ENCODE measurements around the gene HPSE.

The HPSE gene

DNA sequence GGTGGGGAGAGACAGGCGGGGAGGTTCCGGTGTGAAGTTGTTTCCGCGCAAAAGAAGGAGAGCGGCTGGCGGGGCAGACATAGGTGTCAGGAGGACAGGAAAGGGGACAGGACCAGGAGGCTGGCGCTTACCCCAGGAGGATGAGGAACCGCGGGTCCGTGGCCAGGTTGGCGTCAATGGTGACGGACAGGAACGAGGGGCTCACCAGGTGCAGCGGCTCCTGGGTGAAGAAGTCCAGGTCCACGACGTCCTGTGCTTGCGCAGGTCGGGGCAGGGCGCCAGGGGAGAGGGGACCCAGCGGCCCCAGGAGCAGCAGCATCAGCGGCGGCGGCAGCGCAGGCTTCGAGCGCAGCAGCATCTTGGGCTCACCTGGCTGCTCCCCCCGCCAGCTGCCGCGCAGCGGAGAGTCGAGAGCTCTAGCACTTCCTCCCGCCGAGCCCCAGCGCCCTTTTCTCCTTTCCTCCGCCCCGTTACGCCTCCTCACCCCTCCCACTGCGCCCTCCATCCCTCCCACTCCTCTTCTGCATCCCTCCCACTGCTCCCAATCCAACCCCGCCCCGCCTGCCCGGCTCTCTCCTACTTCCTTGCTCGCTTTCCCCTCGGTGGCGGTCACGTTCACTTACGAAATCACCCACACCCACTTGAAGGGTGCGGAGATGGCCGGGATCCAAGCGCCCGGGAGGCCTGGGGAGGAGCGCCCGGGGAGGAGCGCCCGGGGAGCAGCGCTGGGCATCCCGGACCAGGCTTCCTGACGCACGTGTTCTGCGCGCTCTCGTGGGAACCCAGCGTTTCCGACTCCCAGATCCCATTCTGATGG lies at the start of gene HPSE:
Gene HPSE, minus strand, starts transcription at position 424 of the 817 bp plus-strand sequence. Its CDS starts 66 bp downstream, at position 358.
- peak; percentile 14 for DNase-seq (ENCODE audit: low read depth)

DNA sequence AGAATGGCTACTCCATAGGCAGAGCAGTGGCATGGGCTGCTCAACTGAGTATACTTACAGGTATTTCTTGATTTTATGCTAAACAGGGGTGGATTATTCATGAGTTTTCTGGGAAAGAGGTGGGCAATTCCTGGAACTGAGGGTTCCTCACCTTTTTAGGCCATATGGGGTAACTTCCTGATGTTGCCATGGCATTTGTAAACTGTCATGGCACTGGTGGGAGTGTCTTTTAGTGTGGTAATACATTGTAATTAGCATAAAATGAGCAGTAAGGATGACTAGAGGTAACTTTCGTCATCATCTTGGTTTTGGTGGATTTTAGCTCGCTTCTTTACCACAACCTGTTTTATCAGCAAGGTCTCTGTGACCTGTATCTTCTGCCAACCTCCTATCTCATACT lies 48.2 kb upstream of the HPSE start:
- no peak for DNase-seq (ENCODE audit: low read depth)

DNA sequence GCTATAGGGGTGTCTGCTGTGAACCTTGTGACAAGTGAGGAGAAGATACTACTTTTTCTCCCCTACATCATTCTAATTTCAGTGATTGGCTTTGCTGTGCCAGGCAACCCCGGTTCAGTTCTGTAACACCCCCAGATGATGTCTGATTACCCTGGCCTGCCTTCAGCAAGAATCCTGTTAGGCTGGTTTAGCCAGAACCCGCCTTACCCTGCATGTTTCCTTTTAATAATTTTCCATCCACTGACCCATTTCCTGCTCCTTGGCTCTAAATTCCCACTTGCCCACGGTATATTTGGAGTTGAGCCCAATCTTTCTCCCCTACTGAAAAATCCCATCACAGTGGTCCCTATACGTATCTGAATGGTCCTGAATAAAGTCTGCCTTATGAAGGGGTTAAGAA lies 46.5 kb upstream of the HPSE start:
- no peak for DNase-seq (ENCODE audit: low read depth)

DNA sequence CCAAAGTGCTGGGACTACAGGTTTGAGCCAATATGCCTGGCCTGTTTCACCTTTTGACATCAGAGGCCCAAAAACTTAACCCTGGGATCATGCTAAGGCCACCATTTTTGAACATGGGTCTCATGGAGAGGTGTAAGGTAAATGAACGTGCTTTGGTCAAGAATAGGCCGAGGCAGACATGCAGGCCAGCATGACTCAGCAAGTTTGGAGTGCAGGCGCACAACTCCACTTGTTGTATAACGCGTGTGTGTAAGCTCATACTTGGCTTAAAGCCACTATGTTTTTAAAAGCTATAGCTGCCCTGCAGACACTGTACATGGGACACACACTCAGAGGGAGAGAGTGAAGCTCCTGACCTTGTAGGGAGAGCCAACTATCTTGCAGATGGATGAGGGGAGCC lies 43.8 kb upstream of the HPSE start:
- no peak for DNase-seq (ENCODE audit: low read depth)

DNA sequence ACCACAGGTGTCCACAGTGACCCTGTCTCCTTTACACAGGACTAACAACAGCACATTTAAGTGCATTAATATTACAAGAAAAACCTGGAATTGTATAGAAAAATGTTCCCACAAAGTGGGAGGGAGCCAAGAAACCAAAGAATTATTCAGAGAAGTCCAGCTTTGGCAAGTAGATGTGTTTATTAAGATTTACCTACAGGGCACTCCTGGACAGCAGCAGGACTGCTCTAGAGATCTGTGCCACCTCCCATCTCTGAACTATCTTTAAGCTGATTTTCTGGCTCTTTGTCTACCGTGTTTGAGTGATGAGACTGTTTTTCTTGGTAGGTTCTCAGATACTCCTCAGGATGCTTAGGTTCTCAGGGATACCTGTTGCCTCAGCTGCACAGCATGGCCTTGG lies 38.3 kb upstream of the HPSE start:
- no peak for DNase-seq (ENCODE audit: low read depth)

DNA sequence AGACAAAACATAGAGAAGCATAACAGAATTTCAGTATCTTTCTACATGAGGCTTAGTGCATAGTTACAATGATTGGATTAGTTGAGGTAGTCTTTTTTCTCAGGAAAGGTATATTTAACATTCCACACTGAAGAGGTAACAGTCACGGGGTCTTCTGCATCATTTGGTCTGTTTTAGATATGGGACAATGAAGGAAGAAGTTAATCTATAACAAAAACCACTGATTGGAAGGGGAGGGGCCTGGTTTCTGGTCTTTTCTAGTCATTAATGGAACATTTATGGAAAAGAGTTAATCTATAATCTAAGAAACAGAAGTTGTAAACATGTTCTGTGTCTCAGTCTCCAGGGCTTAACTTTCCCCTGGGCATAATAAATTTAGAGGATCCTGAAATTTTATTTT lies 37.3 kb upstream of the HPSE start:
- DNase-seq (ENCODE audit: low read depth) = no peak

DNA sequence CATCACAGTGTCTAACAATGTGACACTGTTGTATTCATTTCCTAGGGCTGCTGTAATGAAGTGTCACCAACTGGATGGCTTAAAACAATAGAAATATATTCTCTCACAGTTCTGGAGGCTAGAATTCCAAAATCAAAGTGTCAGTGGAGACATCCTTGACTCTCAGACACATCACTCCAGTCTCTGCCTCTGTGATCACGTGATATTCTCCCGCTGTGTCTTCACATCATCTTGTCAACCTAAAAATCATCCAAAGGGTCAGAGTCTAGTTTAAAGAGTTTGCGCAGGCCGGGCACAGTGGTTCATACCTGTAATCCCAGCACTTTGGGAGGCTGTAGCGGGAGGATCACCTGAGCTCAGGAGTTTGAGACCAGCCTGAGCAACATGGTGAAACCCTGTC lies 36.6 kb upstream of the HPSE start:
- DNase-seq (ENCODE audit: low read depth) = no peak

DNA sequence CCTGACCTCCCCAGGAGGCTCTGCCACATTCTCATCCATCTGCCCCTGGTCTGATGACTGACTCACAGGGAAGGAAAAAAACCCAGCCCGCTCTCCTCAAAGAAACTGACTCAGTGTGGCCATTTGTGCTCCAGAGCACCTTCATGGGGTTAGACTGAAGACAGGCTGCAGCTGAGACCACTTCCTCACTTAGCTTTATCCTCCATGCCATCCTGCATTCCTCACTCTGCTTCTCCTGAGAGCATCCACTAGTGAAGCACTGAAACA lies 35.9 kb upstream of the HPSE start:
- no peak for DNase-seq (ENCODE audit: low read depth)

DNA sequence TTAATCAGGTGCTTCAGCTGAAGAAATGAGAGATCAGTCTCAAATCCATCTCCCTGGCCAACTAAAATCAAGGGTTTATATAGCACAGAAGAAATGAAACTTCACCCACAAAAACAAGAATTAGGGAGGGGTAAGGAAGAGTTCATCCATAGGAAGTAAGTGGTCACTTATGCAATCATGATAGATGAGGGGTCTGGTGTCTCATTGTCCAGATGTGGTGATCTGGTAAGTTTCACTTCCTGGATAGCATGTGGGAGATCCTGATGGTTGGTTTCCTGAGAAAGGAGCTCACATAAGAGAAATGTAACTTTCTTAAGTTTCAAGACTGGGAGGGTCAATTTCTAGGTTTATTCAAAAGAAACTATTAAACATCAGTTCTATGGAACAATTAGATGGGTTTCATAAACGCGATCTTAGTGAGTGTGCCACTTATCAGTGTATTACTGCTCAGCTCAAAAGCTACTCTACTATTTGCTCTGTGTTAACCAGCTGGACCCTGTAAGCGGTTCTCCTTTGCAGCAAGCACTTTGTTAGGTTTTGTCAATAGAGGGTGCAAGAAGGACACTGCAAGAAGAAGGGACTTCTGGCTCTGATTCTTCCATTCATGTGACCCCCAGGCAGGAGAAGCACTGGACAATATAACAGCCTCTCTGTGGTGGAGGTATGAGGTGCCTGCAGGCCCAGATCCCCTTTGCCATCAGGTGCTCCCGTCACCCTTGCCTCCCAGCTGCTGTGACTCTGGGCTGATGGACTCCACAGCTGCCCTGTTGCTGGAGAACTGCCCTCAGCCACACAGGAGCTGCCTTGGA lies 35.4 kb upstream of the HPSE start:
- no peak for DNase-seq (ENCODE audit: low read depth)

DNA sequence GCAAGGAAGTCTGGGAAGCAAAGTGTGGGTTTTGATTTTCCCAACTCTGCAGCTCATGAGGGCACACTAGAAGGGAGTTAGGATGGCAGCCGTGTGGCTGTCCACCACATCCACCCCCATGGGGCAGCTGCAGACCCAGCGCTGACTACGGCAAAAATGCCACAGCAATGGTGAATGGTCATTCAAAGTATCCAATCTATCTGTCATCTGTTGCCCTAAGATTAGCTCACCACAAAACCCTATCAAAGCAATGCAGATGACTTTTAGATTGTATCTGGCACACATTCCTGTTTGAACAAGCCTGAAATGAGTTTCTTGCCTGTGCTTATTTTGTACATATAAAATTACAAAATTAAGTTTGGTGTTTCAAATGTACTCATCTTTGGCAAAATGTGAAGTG lies 29.7 kb upstream of the HPSE start:
- DNase-seq (ENCODE audit: low read depth) = no peak

DNA sequence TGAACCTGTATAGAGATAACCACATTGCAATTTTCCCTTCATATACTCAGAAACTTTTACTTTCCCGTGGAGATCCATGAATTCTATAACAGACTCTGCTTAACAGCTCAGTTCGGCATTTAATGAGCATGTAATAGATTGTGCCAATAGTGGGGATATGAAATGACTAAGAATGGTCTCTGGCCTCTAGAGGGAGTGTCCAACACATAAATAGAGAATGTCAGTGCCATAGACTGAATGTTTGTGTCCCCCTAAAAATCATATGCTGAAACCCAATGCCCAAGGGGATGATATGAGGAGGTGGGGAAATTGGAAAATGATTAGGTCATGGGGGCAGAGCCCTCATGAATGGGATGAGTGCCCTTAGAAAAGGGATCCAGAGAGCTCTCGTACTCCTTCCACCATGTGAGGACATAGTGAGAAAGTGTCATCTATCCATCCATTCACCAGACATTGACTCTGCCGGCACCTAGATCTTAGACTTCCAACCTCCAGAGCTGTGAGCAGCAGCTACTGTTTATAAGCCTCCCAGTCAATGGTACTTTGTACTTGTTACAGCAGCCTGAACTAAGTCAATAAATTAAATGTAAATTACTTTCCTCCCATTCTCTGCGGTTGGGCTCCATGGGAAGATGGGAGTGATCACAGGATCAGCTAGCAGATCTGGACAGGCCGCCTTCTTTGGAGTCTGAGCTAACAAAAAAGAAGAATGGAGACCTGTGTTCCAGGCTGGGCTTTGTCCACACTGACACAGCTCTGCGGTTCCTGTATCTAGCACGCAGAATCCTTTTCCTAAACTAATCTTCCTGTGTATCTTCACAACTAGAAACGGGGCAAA lies 28.1 kb upstream of the HPSE start:
- DNase-seq (ENCODE audit: low read depth) = no peak

DNA sequence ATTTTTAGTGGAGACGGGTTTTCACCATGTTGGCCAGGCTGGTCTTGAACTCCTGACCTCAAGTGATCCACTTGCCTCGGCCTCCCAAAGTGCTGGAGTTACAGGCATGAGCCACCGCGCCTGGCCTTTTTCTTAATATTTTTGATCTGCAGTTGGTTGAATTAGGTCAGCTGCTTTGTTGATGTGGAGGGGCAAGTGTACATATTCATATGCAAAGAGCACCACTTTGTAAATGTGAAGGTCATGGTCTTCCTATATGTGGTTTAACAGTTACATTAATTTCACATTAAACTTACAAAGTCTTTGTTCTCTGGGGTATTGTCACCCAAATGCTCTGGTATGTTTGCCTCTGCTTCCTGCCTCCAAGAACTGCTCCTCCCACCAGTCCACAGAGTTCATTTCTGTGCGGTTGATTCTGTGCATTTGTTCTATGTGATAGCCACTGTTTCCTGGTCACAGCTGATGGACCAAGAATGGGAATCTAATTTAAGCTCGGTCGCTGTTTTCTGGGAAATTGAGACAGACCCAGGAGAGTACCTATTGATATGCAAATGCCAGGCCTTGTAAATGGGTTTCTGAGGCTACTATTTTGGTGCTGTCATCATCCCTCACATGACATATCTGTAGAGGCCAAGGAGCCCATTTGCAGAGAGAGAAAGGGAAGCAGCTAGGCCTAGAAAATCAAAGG lies 26.9 kb upstream of the HPSE start:
- no peak for DNase-seq (ENCODE audit: low read depth)

DNA sequence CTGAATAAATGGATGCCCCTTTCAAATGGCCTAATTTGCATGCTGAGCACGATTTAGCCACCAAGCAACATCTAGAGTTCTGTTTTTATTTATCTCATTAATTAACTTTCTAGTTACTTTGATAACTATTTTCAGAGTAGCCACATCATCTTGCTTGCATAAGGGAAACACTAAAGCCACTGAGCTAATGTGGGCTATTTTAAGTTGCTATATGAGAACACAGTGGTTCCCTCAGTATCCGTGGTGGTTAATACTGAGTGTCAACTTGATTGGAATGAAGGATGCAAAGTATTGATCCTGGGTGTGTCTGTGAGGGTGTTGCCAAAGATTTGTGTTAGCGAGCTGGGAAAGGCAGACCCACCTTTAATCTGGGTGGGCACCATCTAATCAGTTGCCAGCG lies 25.4 kb upstream of the HPSE start:
- DNase-seq (ENCODE audit: low read depth) = no peak

DNA sequence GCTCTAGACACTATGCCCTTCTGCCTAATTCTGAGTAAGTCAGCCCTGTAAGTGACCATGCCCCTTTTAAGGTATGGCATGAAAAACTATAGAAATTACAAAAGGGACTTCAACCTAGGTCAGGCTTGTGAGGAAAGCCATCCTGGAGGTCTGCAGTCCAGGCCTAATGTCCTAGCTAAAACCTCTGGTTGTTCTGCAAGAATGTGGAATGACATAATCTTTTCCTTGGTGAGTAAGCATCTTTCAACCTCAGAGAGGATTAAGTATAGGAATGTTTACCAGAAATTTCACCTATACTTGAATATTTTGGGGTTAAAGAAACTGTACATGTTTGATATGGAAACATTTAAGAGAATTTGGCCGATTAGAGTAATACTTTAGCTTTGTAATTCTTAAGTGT lies 23.8 kb upstream of the HPSE start:
- DNase-seq (ENCODE audit: low read depth) = no peak

DNA sequence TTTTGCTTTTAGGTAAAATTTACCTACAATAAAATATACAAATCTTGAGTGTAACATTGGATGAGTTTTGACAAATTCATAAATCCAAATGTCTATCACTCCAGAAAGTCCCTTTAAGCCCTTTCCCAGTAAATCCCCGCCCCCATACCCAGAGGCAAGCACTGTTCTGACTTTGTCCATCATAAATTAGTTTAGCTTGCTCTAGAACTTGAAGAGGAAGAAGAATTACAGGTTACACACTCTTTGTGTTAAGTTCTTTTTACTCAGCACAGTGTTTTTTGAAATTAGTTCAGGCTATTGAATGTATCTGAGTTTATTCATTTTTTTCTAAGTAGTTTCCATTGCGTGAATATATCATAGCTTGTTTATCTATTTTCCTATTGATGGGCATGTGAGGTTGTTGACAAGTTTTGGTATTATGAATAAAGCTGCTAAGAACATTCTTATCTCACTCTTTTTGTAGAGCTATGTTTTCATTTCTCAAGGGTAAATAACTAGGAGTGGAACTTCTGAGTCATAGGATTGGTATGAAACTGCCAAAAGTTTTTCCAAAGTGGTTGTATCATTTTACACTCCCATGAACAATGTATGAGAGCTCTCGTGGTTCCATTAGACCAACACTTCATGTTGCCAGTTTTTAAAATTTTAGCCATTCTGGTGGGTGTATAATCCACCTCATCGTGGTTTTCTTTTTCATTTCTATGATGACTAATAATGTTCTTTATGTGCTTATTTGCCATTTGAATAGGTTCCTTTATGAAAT lies 22.4 kb upstream of the HPSE start:
- no peak for DNase-seq (ENCODE audit: low read depth)

DNA sequence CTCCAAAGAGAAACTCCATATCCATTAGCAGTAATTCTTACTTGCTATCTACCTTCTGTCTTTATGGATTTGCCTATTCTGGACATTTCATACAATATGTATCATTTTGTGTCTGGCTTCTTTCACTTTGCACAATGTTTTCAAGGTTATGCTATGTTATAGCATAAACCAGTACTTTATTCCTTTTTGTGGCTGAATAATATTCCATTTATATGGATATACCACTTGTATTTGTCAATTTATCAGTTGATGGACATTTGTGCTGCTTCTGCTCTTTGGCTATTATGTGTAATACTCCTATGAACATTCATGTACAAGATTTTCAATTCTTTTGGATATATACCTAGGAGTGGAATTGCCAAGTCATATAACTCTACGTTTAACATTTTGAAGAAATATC lies 18.9 kb upstream of the HPSE start:
- DNase-seq (ENCODE audit: low read depth) = no peak

DNA sequence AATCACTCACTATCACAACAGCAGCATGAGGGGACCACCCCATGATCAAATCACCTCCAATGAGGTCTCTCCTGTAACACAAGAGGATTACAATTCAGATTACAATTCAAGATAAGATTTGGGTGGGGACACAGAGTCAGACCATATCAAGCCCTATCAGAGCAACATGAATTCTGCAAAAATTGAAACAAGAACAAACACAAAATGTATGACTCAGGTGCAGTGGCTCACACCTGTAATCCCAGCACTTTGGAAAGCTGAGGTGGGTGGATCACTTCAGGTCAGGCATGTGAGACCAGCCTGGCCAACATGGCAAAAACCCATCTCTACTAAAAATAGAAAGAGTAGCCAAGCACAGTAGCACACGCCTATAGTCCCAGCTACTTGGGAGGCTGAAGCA lies 13.4 kb upstream of the HPSE start:
- no peak for DNase-seq (ENCODE audit: low read depth)

DNA sequence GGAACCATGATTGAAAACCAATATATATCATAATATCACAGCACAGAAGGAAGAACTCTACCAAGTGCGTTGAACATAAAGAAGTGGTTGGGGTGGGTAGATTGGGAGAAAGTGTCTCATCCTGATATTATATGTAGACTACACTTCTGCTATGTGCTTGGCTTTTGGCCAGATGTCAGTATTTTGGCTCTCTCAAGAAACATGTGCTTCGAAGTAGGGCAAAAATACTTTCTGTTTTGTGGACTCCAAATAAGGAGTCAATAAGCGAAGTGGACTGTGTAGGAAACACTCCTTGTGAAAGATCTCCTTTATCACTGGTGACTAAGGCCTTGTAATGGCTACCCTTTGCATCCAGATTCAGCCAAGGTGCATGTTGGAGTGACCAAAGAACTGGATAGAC lies 7.8 kb upstream of the HPSE start:
- DNase-seq (ENCODE audit: low read depth) = no peak

DNA sequence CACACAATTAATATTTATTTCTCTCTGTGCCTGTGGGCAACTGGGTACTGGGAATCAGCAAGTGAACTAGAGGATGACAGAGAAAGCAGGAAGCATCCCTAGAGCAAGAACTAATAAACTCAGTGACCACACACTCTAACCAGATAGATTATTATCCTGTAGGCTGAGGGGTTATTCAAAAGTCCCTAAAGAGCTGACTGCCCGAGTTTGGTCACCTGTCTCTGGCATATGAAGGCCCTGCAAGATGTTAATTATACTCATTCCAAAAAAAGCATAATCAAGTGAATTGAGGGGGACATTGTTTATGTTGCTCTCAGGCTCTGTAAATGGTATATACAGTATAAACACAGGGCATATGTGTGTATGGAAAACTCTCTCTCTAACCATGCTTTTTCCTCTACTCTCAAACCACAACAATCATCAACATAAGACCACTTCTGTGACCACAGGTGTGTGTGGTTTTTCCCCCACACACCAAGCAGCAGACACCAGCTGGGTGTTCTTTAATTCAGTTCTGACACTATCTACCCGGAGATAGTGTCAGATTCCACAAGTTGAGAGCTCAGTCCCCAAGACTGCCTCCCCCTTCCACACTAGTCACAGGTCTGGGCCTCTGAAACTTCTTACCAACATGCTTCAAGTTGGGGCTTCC lies 6.2 kb upstream of the HPSE start:
- peak; percentile 4 for DNase-seq (ENCODE audit: low read depth)

DNA sequence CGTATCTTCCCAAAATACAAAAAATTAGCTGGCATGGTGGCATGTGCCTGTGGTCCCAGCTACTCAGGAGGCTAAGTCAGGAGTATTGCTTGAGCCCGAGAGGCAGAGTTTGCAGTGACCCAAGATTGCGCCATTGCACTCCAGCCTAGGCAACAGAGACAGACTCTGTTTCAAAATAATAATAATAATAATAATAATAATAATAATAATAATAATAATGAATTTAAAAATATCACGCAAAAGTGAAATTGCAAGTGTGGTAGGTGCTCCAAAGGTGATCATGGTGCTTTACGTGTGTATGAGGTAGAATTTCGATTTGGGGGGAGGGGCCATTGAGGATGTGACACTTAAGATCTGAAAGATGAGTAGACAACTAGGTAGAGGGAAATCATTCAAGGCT lies 4.9 kb upstream of the HPSE start:
- no peak for DNase-seq (ENCODE audit: low read depth)

DNA sequence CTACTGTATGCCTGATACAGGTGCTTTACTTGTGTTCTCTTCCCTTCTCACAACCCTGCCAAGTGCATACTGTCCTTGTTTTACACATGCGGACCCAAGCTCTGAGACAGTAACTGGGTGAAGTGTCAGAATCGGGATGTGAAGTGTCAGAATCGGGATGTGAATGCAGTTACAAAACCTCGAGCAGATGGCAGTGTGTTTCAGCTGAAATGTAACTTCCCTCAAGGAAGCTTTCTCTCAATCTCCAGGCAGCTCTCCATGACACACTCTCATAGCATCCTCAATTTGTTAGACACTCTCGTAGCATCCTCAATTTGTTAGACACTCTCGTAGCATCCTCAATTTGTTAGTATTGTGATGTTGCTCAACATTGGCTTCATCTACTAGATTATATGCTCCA lies 1.1 kb upstream of the HPSE start:
- DNase-seq (ENCODE audit: low read depth) = no peak

All from activated gamma-delta T cell treated with anti-CD3 and anti-CD28 coated beads, Interleukin-2, amount 50 U/mL, for 16 hours (primary cell).